ENCODE measurements around the gene ACOXL.

The ACOXL gene

DNA sequence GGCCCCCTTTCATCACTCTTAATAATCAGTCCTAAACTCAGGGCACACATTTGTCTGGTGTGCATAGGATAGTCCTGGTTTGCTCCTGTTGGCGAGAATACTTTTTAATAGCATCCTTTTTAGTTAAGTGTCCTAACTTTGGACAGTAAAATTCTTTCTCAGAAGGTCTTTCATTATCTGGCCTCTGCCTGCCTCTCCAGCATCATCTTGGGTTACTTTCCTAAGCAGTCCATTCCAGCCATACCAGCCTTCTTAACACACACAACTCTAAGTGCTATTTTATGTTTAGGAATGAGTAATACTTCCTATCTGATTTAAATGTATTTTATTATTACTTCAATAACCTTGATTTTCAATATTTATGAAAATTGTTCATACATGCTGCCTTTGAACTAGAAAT lies 151.0 kb downstream of the ACOXL start:
- DNase-seq: no peak

DNA sequence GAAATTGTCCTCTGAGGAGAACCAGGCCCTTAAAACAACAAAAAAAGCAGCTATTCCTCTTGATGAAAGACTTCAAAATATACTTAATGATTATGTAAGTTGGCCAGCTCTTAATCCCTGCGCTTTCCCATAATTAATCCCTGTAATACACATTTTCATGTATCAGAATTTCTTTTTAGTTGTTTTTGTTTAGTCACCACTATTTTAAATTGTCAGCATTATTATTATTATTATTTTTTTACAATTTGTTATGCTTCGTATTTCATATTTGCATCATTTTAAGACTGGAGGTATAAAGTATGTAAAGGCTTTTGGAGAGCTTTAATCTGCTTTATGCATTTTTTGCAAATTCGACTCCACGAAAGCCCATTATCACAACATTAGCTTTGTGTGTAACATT lies 152.9 kb downstream of the ACOXL start:
- no peak for DNase-seq

DNA sequence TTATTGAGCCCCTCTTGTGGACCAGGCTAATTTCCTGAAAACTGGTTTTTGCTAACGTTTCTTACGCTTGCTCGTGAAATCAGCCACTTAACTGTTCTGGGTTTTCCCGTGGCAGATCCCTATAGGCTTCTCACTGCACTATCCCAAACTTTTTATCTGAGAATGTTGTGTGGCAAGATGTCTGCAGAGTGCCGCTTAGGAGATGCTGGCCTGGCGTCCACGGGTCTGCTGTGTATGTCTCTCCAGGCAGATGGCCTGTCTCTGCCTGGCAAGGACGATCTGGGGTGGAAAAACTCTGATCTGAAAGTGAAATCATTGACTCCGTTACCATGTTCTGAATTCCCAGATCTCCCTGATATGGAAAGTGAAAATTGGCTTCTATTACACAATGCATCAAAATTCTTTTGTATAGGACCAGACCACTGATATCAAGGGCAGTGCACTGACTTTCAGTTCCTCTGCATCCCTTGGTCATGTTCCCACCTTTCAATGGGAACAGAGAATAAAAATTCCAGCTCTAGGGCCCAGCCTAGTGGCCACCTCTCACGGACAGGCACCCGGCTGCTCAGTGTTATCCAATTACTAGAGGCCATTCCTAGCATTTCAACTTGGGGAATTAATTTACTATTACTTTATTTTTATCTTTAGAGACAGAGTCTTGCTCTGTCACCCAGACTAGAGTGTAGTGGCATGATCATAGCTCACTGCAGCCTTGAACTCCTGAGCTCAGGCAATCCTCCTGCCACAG lies 154.6 kb downstream of the ACOXL start:
- no peak for DNase-seq

DNA sequence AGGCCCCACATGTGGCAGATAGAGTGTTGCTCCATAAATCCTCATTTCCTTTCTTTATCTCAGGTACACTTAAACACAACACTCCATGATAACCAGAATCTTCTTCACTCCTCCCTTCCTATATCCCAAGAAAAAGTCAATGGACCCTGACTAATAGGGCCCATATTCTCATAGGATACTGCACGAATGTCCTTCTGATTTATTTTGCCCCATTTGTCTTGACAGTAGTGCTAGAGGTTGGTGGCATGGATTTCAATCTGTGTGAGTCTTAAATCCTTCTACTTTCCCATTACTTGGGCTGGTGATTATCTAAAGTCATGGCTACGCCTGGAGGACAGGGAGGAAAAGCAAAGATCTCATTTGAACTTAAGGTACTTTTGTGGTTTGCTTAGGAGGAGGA lies 156.0 kb downstream of the ACOXL start:
- DNase-seq: no peak

DNA sequence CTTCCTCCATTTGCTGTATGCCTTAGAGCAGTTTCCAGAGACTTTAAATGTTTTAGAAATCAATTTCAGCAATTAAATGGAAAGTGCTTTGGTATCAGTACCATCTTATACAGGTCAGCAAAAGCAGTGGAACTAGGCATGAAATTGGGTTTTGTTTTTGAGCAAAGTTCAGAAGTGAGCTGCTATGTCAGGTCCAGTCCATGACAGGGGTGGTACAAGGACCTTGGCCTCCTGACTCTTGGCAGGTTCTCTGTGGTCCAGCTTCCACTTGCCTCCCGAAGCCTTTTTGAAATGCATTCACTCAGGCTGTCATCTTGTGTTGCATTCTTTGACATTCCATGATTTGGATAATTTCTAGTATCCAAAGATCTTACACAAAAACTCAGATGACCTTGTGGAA lies 159.3 kb downstream of the ACOXL start:
- DNase-seq: no peak

DNA sequence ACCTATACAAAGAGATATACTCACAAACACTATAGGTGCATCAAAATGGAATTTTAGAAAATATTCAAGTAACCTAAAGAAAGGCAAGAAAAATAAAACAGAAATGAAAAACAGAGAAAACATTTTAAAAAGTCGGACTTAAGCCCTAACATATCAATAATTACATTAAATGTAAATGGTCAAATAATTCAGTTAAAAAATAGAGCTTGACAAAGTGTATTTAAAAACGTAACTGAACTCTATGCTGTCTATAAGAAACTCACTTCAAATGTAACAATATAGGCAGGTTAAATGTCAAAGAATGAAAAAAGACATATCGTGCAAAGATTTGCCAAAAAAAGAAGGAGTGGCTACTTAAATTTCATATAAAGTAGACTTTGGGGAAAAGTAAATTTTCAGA lies 163.9 kb downstream of the ACOXL start:
- DNase-seq: no peak

DNA sequence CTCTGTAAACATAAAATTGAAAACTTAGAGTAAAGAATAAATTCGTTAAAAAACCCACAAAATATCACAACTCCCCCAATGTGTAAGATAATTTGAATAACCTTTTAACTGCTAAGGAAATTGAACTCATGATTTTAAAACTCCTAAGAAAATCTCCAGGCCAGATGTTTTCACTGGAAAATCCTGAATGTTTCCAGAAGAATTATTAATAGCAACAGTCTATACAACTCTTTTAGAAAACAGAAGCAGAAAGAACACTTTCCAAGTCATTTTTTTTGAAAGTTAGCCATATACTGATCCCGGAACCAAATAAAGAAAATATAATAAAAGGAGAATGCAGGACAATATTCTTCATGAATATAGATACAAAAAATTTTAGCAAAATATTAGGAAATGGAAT lies 165.6 kb downstream of the ACOXL start:
- DNase-seq: no peak

DNA sequence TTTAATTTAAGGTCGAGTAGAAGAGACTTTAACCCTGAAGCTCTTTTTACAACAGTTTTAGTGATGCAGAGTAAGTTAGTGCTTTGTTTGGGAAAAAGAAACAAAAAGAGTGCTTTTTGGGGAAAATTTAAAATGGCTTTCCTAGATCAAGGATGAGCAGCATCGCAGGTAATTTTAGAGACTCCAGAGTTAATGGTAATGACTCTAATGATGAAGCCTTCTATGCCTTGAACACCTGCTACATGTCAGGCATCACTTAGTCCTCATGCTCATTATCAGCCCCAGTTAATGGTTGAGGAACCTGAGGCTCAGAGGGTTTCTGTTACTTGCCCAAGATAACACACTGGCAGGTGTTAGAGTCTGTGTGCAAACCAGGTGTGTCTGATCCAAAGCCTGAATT lies 167.8 kb downstream of the ACOXL start:
- no peak for DNase-seq

DNA sequence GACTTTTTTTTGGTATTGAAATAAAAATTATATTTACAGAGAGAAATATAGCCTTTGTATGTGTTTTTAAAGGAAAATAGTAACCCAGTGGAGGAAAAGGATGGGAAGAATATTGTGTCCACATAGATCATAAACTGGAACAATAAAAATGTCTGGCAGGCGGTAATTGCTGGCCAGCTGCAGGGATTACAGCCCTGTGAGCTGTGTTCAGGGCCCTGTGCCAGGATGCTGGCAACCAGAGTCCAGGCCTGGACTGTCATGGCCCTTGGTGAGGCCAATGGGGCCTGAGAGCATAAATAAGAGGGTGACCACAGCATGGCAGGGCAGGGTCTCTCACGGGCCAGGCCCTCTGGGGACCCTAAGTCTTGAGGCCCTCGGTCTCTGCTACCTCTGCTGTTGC lies 171.2 kb downstream of the ACOXL start:
- no peak for DNase-seq

DNA sequence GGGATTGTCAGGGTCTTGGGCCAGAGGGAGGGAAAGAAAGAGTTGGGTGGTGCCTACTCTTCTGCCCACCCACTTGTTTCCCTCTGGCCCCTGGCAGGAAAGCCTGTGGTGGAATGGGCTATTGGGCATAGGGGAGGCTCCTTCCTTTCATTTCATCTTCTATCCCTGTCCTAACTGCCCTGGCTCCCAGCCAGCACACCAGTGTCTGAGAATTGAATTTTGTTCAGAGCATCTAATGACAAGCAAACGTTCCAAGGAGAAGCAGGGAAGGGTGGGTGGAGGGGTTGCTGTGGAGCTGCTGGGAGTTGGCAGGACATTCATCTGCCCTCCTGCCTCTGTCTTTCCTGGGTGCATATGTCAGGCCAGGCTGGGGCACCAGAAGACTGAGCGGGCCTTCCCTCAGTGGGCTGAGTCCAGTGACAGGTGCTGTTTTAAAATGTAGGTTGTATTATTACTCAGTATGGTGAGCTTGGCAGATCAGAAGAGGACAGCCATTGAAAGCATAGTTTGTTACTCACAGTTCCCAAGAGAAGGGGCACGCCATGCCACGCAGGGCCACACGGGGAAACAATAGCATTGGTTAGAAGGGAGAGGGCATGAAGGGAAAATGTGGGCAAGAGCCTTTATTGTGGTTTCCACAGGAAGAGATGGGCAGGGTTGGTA lies 171.9 kb downstream of the ACOXL start:
- DNase-seq: peak; percentile 28

DNA sequence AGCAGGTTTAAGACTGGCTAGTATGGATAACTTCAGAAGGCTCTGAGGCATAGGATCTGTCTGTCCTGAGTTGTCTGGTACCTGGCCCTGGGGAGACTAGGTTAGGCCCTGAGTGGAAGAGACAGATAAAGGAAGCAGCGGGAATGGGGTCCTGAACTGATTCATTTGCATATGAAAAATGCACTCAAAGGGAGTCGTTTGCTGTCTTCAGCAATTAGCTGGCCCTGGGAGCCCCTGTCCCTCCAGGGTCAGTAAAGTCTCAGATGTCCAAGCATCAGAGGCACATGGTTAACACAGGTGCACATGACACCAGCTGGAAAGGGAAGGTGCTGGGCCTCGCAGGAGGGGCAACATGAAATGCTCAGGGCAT lies 172.4 kb downstream of the ACOXL start:
- no peak for DNase-seq

DNA sequence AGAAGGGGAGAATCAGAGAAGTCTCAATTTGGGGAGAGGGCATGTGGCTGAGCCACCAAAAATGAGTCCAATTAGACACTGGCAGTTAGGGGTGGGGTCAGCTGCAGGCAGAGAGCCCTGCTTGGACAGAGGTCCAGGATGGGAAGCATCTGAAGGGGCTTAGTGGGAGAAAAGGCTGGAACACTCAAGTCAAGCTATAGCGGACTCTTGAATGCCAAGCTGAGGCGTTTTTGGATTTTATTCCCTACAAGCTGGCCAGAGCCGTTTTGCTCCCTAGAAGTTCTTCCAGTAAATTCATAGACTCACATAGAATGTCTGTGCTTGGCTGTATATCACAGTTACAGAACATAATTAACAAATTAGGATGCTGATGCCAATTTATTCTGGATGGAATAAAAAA lies 172.8 kb downstream of the ACOXL start:
- DNase-seq: no peak

DNA sequence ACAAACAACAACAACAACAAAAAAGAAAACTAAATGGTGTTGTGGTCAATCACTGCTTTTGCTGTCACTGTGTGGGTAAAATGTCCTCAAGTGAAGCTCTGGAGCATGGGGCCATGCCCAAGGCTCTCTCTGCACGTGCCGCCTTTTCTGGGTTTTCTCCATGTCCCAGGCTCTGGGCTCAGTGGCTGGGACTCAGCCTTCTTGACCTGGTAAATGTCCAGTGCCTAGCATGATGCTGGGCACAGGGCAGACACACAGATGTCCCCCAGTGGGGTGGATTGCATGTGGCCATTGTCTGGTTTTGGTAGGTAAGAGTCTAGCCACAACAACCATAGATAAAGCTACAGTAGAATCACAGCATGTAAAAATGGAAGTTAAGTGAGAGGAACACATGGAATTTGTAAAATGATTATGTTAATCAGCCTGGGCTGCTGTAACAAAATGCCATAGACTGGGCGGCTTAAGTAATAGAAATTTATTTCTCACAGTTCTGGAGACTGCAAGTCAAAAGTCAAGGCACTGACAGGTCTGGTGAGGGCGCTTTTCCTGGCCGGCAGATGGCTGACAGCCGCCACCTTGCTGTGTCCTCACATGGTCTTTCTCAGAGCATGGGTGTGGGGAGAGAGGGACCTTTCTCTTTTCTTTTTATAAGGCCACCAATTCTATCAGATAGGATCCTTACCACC lies 174.4 kb downstream of the ACOXL start:
- no peak for DNase-seq

DNA sequence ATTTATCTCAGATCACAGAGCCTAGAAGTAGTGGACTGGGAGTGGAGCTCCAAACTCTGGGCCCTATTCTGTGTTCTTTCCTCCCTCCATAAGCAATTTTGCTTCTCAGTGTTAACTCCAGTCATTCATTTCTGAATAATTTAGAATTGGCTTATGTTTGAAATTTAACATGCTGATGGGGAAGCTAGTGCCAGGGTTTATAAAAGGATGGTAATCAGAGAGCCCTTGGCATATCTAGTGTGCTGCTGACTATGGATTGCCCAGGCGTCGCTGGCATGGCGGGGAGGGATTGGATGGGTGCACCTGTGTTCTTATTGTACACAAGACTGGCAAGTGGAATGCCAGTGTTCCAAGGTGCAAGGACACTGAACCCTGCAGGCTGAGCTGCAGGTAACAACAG lies 177.1 kb downstream of the ACOXL start:
- no peak for DNase-seq

DNA sequence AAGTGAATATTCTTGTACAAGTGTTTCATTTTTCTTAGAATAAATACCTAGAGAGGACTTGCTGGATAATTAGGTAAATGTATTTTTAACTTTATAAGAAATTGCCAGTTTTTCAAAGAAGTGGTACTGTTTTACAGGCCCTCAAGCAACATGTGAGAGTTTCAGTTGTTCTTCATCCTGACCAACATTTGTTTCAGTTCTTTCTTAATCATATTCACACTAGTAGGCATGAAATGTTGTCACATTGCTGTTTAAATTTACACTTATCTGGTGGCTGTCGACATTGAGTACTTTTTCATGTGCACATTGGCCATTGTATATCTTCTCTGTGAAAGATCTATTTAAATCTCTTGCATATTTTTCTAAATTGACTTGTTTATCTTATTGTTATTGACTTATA lies 178.1 kb downstream of the ACOXL start:
- DNase-seq: no peak

DNA sequence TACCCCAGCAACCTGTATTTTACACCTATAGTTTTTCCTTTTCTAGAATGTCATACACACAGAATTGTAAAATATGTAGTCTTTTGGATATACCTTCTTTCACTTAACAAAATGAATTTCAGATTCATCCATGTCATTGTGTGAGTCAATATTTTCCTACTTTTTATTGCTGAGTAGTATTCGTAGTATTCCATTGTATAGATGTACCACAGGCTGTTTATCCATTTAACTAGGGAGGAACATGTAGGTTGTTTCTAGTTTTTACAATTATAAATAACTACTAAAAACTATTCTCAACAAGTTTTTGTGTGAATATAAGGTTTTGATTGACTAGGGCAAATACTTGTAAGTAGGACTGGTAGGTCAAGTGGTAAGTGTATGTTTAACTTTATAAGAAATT lies 187.4 kb downstream of the ACOXL start:
- no peak for DNase-seq

DNA sequence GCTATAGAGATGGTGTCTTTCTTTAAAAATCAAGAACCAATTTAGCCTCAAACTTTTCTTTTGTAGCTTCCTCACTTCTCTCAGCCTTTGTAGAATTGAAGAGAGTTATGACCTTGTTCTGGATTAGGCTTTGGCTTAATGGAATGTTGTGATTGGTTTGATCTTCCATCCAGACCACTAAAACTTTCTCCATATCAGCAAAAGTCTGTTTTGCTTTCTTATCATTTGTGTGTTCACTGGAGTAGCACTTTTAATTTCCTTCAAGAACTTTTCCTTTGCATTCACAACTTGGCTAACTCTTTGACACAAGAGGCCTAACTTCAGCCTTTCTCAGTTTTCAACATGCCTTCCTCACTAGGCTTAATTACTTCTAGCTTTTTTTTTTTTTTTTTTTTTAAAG lies 193.1 kb downstream of the ACOXL start:
- no peak for DNase-seq

DNA sequence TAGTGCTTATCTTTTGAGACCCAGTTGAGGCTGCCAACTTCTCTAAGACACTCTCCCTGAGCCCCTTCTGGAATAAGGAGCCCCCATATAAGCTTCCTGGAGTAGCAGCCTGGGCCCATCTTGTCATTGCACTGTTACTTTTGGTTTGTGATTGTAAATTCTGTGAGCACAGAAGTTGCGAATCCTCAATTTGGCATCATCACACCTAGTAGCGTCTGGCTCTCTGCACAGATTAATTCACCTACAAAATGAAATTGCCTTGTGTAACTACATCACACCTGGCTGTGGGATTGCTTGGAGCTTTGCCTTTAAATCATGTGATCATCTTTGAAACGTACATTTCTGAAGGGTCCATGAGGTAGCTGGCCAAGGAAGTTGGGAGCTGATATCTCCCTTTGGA lies 195.2 kb downstream of the ACOXL start:
- DNase-seq: no peak

DNA sequence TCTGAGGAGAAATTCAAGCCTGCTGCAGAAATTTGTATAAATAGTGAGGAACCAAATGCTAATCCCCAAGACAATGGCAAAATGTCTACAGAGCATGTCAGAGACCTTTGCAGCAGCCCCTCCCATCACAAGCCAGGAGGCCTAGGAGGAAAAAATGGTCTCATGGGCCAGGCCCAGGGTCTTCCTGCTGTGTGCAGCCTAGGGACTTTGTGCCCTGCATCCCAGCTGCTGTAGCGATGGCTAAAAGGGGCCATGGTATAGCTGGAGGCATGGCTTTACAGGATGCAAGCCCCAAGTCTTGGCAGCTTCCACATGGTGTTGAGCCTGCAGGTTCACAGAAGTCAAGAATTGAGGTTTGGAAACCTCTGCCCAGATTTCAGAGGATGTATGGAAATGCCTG lies 197.2 kb downstream of the ACOXL start:
- no peak for DNase-seq

DNA sequence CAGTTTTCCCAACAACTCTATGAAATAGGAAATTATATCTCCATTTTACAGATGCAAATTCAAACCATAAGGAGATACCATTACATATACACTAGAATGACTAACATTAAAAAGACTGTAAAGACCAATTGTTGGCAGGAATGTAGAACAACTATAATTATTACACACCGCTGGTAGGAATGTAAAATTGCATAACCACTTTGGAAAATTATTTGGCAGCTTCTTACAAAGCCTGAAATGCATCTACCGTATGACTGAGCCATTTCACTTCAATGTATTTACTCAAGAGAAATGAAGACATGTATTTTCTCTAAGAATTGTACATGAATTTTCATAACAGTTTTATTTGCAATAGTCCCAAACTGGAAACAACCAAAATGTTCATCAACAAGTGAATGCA lies 199.3 kb downstream of the ACOXL start:
- no peak for DNase-seq

DNA sequence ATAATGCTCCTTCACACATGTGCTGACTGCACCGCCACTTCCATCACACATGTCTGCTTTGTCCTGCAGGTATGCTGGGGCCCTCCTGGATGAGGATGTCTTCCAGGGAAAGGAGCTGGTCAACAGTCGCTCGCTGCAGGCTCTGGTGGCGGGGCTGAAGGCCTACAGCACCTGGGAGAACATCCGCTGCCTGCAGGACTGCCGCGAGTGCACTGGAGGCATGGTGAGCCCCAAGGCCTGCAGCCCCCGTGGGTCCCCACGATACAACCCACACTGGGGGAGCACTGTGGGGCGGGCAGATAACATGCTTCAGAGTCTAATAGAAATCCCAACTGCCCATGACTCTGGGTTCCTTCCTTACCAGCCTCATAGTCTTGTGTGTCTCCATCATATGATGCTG lies 201.0 kb downstream of the ACOXL start:
- no peak for DNase-seq

DNA sequence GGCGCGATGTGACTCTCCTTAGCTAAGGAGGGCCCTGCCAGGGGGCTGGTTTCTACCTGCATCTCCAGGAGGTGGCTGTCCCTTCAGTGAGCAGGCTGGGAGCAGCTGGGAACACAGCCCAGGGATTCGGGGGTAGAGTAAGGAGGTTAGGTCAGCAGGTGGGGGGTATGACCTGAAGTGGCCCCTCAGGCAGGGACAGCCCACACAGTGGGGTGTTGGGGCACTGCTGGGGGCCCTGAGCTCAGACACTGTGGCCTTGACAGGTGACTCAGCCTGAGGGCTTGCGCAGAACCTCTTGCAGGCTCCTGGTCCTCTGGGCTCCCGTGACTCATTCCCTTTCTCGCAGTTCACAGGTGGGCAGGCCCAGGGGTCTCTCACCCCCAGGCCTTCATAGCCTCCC lies 202.6 kb downstream of the ACOXL start:
- DNase-seq: no peak

DNA sequence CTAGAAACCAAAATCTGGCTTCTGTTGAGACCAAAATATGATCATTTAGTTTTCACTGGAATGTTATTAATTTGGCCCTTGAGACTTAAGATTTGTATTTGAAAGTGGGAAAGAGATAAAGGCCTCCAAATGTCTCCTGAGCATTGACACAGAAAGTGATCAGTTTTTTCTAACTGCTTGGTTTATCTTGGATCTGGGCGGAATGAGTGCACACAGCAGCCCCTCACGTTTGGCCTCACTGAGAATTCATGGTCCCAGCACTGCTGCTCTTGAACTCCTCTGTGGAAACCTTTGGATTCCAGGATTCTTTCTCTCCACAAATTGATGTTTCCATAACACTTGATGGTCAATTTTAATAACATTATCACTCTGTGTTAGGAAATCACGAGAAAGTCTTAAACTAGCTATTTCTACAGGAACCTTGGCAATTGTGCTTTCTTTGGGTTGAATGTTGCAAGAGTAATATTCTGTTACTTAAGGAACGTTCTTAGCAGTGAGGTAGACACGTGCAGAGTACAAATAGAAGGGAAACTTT lies 208.1 kb downstream of the ACOXL start:
- no peak for DNase-seq

DNA sequence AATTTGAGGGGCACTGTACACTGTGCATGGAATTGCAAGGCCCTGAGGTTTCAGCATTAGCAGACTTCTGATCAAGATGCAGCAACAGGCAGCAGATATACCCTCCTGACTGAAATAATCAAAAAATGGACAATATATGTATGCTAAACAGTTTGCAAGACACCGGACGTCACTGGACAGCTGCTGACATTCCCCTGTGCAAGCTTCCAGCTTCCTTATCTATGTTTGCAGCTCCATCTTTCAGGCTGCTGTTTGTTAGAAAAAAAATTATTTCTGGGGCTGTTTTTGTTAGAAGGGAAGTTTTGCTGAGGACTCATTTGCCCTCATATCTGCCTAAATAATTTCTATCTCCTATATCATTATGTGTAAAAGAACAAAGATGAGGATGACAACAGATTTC lies 208.9 kb downstream of the ACOXL start:
- peak; percentile 4 for DNase-seq

Data from hematopoietic multipotent progenitor cell treated with erythropoietin and hydrocortisone succinate and interleukin-3 and kit ligand, for 4 days (in vitro differentiated cells).